ENCODE measurements around the gene CSNK2A3.

Gene CSNK2A3

DNA sequence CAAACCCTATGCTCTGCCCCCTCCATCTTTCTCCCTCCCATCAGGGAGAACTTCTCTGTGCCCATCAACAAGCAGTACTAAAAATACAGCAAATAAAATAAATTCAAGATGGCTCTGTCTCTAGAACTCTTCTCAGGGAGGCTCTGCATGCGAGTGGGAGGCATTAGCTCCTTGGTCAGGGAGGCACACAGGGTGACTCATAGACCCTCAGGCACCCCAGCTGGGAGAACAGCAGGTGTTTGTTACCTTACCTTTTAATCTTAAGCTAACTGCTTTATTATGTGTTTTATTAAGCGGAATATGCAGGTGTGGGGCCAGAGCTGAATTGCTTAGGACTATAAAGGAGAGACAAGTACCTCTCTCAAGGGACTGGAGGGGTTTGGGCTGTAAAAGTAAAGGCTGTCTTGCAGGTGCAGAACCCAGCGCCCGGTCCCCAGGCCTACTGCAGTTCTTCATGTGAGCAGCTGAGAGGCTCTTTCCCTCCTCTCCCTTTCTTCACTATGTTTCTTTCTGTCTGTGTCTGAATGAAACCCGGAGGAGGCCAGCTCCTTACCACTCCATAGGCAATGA lies 20.8 kb downstream of the CSNK2A3 start:
- TF ChIP-seq, protein P1, sequence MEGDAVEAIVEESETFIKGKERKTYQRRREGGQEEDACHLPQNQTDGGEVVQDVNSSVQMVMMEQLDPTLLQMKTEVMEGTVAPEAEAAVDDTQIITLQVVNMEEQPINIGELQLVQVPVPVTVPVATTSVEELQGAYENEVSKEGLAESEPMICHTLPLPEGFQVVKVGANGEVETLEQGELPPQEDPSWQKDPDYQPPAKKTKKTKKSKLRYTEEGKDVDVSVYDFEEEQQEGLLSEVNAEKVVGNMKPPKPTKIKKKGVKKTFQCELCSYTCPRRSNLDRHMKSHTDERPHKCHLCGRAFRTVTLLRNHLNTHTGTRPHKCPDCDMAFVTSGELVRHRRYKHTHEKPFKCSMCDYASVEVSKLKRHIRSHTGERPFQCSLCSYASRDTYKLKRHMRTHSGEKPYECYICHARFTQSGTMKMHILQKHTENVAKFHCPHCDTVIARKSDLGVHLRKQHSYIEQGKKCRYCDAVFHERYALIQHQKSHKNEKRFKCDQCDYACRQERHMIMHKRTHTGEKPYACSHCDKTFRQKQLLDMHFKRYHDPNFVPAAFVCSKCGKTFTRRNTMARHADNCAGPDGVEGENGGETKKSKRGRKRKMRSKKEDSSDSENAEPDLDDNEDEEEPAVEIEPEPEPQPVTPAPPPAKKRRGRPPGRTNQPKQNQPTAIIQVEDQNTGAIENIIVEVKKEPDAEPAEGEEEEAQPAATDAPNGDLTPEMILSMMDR (IDR thresholded peaks at IDR 0.05; ENCODE audit: low read depth, low read length) = no peak
- in situ Hi-C loops (cut with HindIII; ENCODE audit: low sequenced_read_pairs) = no loop called here
- no peak for DNase-seq (ENCODE audit: low read depth, low spot score)
- H3K4me3 ChIP-seq (ENCODE audit: low read depth, low read length) = no peak overlapping the region

DNA sequence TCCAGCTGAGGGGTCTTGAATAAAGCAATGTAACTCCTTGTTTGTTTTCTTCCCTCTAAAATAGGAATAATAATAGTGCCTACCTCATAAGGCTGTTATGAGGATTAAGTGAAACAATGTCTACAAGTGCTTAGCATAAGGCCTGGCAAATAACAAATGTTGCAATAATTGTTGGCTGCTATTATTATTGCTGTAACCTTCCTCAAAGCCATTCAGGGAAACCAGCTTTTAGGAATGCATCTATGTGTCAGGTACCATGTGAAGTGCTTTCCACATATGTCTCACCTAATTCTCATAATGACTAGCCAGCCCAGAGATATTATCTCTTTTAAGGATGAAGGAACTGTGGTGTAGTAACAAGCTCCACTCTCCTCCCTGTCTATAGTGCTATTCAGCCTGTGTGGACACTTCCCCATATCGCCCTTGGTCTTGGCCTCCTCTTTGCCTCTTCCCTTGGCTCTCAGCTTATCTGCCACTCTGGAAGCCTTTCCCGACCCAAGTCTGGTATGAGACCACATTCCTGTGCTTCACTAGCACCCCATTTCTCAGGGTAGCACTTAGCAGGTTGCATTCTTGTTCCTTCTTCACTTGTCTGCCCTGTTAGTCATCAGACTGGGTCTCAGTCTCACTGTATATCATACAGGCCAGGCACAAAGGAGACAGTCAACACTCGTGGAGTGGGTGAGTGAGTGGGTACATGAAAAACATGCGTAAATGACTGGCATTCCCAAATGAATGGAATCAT lies 23.8 kb downstream of the CSNK2A3 start:
- no peak for DNase-seq (ENCODE audit: low read depth, low spot score)
- H3K4me3 ChIP-seq (ENCODE audit: low read depth, low read length) = no peak overlapping the region
- in situ Hi-C loops (cut with HindIII; ENCODE audit: low sequenced_read_pairs) = no loop called here
- TF ChIP-seq, protein P1 (IDR thresholded peaks at IDR 0.05; ENCODE audit: low read depth, low read length) = no peak

DNA sequence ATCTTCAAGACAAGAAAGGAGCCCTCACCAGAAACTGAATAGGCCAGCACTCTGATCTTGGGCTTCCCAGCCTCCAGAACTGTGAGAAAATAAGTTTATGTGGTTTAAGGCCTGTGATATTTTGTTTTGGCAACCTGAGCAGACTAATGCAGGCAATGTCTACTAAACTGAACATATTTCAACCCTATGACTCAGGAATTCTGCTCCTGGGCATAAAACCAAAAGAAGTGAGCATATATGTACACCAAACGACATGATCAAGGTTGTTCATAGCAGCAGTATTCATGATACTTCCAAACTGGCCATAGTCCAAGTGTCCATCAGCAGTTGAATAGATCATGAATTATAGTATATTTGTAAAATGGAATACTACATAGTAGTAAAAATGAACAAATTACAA lies 29.0 kb downstream of the CSNK2A3 start:
- no peak for DNase-seq (ENCODE audit: low read depth, low spot score)
- TF ChIP-seq, protein P1 (IDR thresholded peaks at IDR 0.05; ENCODE audit: low read depth, low read length) = no peak
- no peak overlapping the region for H3K4me3 ChIP-seq (ENCODE audit: low read depth, low read length)
- in situ Hi-C loops (cut with HindIII; ENCODE audit: low sequenced_read_pairs) = no loop called here

DNA sequence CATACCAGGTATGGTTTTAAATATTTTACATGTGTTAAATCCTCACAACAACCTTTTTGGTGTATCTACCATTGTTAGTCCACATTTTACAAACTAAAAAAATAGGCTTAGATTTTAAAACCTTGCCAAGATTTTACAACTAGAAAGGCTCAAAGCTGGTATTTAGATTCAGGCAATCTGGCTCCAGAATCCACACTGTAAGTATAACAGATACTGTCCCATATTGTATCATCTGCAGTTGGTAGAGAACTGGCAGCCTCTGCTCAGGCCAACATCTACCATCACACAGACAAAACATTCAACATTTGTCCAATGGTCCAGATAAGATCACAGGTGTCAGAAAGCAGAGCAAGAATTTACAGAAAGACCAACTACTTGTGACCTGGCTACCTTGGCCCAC lies 30.9 kb downstream of the CSNK2A3 start:
- TF ChIP-seq, protein P1 (IDR thresholded peaks at IDR 0.05; ENCODE audit: low read depth, low read length) = no peak
- no peak for DNase-seq (ENCODE audit: low read depth, low spot score)
- H3K4me3 ChIP-seq (ENCODE audit: low read depth, low read length) = no peak overlapping the region
- in situ Hi-C loops (cut with HindIII; ENCODE audit: low sequenced_read_pairs) = no loop called here

DNA sequence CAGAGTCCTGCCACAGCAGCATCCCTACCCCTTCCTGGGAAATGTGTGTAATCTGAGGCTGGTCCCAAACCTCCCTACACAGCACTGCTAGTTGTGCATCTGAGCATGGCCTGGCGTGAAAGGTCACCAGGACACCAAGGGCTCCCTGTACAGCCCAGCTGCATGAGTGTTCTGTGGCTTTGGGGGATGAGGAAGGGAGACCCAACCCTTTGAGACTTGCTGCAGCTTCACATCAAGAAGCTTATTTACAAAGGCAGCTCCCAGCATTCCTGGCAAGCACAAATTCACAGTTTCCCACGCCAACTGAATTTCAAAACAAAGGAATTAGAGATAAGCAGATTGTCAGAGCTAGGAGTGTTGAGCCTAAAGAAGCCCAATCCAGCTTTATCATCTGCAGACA lies 32.2 kb downstream of the CSNK2A3 start:
- TF ChIP-seq, protein P1 (IDR thresholded peaks at IDR 0.05; ENCODE audit: low read depth, low read length) = no peak
- DNase-seq (ENCODE audit: low read depth, low spot score) = no peak
- in situ Hi-C loops (cut with HindIII; ENCODE audit: low sequenced_read_pairs) = no loop called here
- H3K4me3 ChIP-seq (ENCODE audit: low read depth, low read length) = no peak overlapping the region

DNA sequence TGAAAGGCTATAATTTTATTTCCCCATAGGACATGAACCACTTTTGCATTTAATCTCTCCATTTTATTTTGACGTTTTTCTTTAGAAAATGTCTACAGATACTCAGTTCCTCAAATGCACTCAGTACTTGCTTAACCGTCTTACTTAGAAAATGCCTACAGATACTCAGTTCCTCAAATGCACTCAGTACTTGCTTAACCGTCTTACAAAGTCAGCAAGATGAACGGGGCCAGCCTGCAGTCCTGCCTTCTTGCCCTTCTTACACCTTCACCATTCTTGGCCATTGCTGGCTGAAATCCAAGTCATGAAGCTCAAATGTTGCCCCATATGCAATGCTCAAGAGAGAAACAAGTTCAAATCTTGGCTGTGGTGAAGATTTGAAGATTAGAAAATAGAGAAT lies 34.1 kb downstream of the CSNK2A3 start:
- no peak overlapping the region for H3K4me3 ChIP-seq (ENCODE audit: low read depth, low read length)
- in situ Hi-C loops (cut with HindIII; ENCODE audit: low sequenced_read_pairs) = no loop called here
- TF ChIP-seq, protein P1 (IDR thresholded peaks at IDR 0.05; ENCODE audit: low read depth, low read length) = no peak
- DNase-seq (ENCODE audit: low read depth, low spot score) = no peak

Data from astrocyte of the spinal cord (primary cell).